Gastroesophageal sphincter (tissue), 3 donors: Measurements from ENCODE around the gene CD7.

Experiments
- CTCF ChIP-seq, 4 experiments: fragments of 200-600 bp in 2 of 4; fragments of 450-650 bp in 2 of 4; sonication (generic) in 1 of 4; IDR thresholded peaks; one replicate each; pipeline ENCODE4 v1.5.1; 2017 to 2019; ENCODE audit warnings: antibody characterized with exemption in 4 of 4, mild to moderate bottlenecking in 2 of 4, moderate library complexity in 2 of 4
- POLR2A ChIP-seq, 2 donors: fragments of 450-650 bp; IDR thresholded peaks; one replicate each; pipeline ENCODE4 v1.6.1; 2017; ENCODE audit warnings: antibody characterized with exemption in 2 of 2, mild to moderate bottlenecking in 2 of 2, moderate library complexity in 1 of 2
- POLR2AphosphoS5 ChIP-seq: sonication (generic); formaldehyde crosslinking; IDR thresholded peaks from one replicate; pipeline ENCODE4 v1.6.1; 2017; ENCODE audit warnings: antibody characterized with exemption

- TF ChIP-seq POLR2A (IDR thresholded peaks at IDR 0.05) (no peak), CTCF (IDR thresholded peaks at IDR 0.05) (no peak), POLR2AphosphoS5 (no peak)
Measured at GRCh38 chr17:82302991-82303943, 14.1 kb downstream of the CD7 start.
